CD14-positive monocyte (primary cell): Measurements from ENCODE around the gene GATAD2A. TPM values are rescaled to one million over a fixed set of nuclear protein-coding genes. Genes with fewer than 3 reads are reported as not detected.

Source experiments
- DNase-seq, 3 donors: peaks; one replicate each; pipeline ENCODE4 v3.0.0-alpha.2; 2011 to 2022
- H2AFZ ChIP-seq: 2 replicates; pipeline ENCODE4 v1.6.0; 2012; ENCODE audit warnings: mild to moderate bottlenecking, low read depth, low read length, inconsistent platforms; ENCODE audit not compliant: insufficient read depth, poor library complexity, severe bottlenecking
- H3K27ac ChIP-seq, 2 donors: 1 replicate in 1 of 2; 2 replicates in 1 of 2; pipeline ENCODE4 v1.5.1; 2012 to 2013; ENCODE audit warnings: low read length in 2 of 2, control low read depth in 1 of 2, inconsistent platforms in 1 of 2, low read depth in 1 of 2, mild to moderate bottlenecking in 1 of 2
- H3K27me3 ChIP-seq, 2 donors: one replicate each; pipeline versions ENCODE4 v1.6.0 to v1.6.1; 2011 to 2013; ENCODE audit warnings: low read length in 2 of 2; ENCODE audit not compliant: control insufficient read depth in 2 of 2, insufficient read depth in 2 of 2
- H3K36me3 ChIP-seq, 2 donors: replicated peaks in 1 of 2; 1 replicate in 1 of 2; 2 replicates in 1 of 2; pipeline versions ENCODE4 v1.5.1 to v1.6.1; 2012 to 2013; ENCODE audit warnings: low read length in 2 of 2, control low read depth in 1 of 2, inconsistent platforms in 1 of 2, mild to moderate bottlenecking in 1 of 2; ENCODE audit not compliant: insufficient read depth in 2 of 2, control insufficient read depth in 1 of 2
- H3K4me1 ChIP-seq, 2 donors: 1 replicate in 1 of 2; 2 replicates in 1 of 2; pipeline versions ENCODE4 v1.5.1 to v1.6.1; 2012 to 2013; ENCODE audit warnings: low read length in 2 of 2, control low read depth in 1 of 2, inconsistent platforms in 1 of 2, mild to moderate bottlenecking in 1 of 2, moderate library complexity in 1 of 2; ENCODE audit not compliant: insufficient read depth in 2 of 2, control insufficient read depth in 1 of 2
- H3K4me2 ChIP-seq: replicated peaks from 2 replicates; pipeline ENCODE3; 2012; ENCODE audit warnings: low read length, moderate library complexity, mild to moderate bottlenecking; ENCODE audit not compliant: poor library complexity, severe bottlenecking; ENCODE audit errors: extremely low read depth
- H3K4me3 ChIP-seq, 3 experiments: fragments of 200-600 bp in 1 of 3; sonication (generic) in 1 of 3; replicated peaks in 1 of 3; 1 replicate in 2 of 3; 2 replicates in 1 of 3; pipeline ENCODE4 v1.5.1; 2011 to 2013; ENCODE audit warnings: low read length in 3 of 3, mild to moderate bottlenecking in 3 of 3, control low read depth in 2 of 3, low read depth in 2 of 3, inconsistent platforms in 1 of 3, moderate library complexity in 1 of 3
- H3K79me2 ChIP-seq: 2 replicates; pipeline ENCODE4 v1.6.0; 2012; ENCODE audit warnings: mild to moderate bottlenecking, control low read depth, inconsistent platforms, low read length, moderate library complexity; ENCODE audit not compliant: insufficient read depth
- H3K9ac ChIP-seq: 2 replicates; pipeline ENCODE4 v1.6.0; 2017; ENCODE audit warnings: low read length, mild to moderate bottlenecking; ENCODE audit not compliant: insufficient read depth, poor library complexity, severe bottlenecking
- H3K9me3 ChIP-seq, 2 donors: replicated peaks in 1 of 2; 1 replicate in 1 of 2; 2 replicates in 1 of 2; pipeline versions ENCODE4 v1.5.1 to v1.6.1; 2012 to 2013; ENCODE audit warnings: low read length in 2 of 2, control low read depth in 1 of 2; ENCODE audit not compliant: control insufficient read depth in 1 of 2, insufficient read depth in 1 of 2
- H4K20me1 ChIP-seq: 2 replicates; pipeline ENCODE4 v1.6.0; 2012; ENCODE audit warnings: mild to moderate bottlenecking, low read length, control low read depth, moderate library complexity; ENCODE audit not compliant: insufficient read depth
- H3K27ac Mint-ChIP-seq, 7 donors: one replicate each; pipeline ENCODE4 v1.8.0; 2020; ENCODE audit warnings: mild to moderate bottlenecking in 7 of 7, mixed read lengths in 7 of 7, moderate library complexity in 6 of 7, inconsistent platforms in 2 of 7
- H3K27me3 Mint-ChIP-seq, 3 donors: one replicate each; pipeline ENCODE4 v1.8.0; 2021 to 2022; ENCODE audit warnings: low read depth in 3 of 3, mild to moderate bottlenecking in 3 of 3, mixed read lengths in 3 of 3, moderate library complexity in 3 of 3, inconsistent platforms in 1 of 3
- H3K36me3 Mint-ChIP-seq, 2 donors: one replicate each; pipeline ENCODE4 v1.8.0; 2020; ENCODE audit warnings: mixed read lengths in 2 of 2, inconsistent platforms in 1 of 2, mild to moderate bottlenecking in 1 of 2
- H3K4me1 Mint-ChIP-seq: one replicate; pipeline ENCODE4 v1.8.0; 2020; ENCODE audit warnings: mild to moderate bottlenecking, mixed read lengths
- H3K4me3 Mint-ChIP-seq, 2 donors: one replicate each; pipeline ENCODE4 v1.8.0; 2020; ENCODE audit warnings: mild to moderate bottlenecking in 2 of 2, mixed read lengths in 2 of 2, moderate library complexity in 1 of 2
- H3K9me3 Mint-ChIP-seq, 7 donors: one replicate each; pipeline ENCODE4 v1.8.0; 2020 to 2022; ENCODE audit warnings: mixed read lengths in 7 of 7, mild to moderate bottlenecking in 6 of 7, moderate library complexity in 6 of 7, inconsistent platforms in 2 of 7
- CTCF ChIP-seq: fragments of 200-600 bp; IDR thresholded peaks from one replicate; pipeline ENCODE4 v1.8.0; 2022; ENCODE audit warnings: antibody characterized with exemption, mild to moderate bottlenecking
- WGBS: methylation state at CpG from one replicate; pipeline ENCODE4 v1.1.5; 2013; ENCODE audit warnings: missing lambda C conversion rate; ENCODE audit not compliant: insufficient coverage; 5-methylcytosine and 5-hydroxymethylcytosine counted together
- intact Hi-C, 2 donors: fragments of 100-400 bp; cut with micrococcal nuclease; formaldehyde crosslinking; loops; one replicate each; pipeline versions ENCODE4 v1.15.0 to v1.15.1; 2023
- polyA plus RNA-seq, 3 donors: library from polyadenylated mRNA; depleted of rRNA in 1 of 3; unstranded in 2 of 3; stranded (reverse) in 1 of 3; fragments of 300-500 nt in 2 of 3; fragments of >200 nt in 1 of 3; fragmentation: Illumina TruSeq in 2 of 3; gene quantifications; 1 replicate in 2 of 3; 2 replicates in 1 of 3; pipeline ENCODE4 v1.2.3, GENCODE V29; 2012 to 2021

The GATAD2A gene
- polyA plus RNA-seq, 3 donors: 8.0 to 35.9 (median 8.7) TPM

GRCh38 chr19:19491321-19492025, 86.0 kb downstream of the GATAD2A start:
- H3K4me1 Mint-ChIP-seq: peaks cover 37% of the 10 kb centered on the region
- Histone ChIP-seq H3K36me3 (peaks cover 45 to 62% of the 10 kb centered on the region in 2 donors), H3K4me2 (no peak overlapping the region)

More at GRCh38 chr19:19491321-19492025, 86.0 kb downstream of the GATAD2A start:
- Mint-ChIP-seq H3K4me3 (no peak overlapping the region), H3K27ac (peak overlapping the region in 5 of 7 donors; percentile 48 to 63 (median 50)), H3K9me3 (no peaks in the 10 kb centered on the region), H3K27me3 (peaks cover 0 to 2% (median 1%) of the 10 kb centered on the region in 3 donors), H3K36me3 (peaks cover 42 to 66% of the 10 kb centered on the region in 2 donors)
- TF ChIP-seq CTCF: no peak
- Histone ChIP-seq H3K27ac (no peak overlapping the region), H3K79me2 (peaks cover 60% of the 10 kb centered on the region), H4K20me1 (peaks cover 46% of the 10 kb centered on the region), H3K9ac (no peak overlapping the region), H3K9me3 (no peaks in the 10 kb centered on the region), H3K27me3 (no peaks in the 10 kb centered on the region), H2AFZ (no peak overlapping the region), H3K4me3 (no peak overlapping the region), H3K4me1 (peaks cover 23 to 32% of the 10 kb centered on the region in 2 donors)
- DNase-seq: no peak
- intact Hi-C loops: loop anchor here in 1 of 2 donors (2.0 to 5.0 kb wide), 2 partner anchors 125 to 344 kb away; no protein-coding TSS in a partner anchor
- whole genome bisulfite sequencing: 95% methylated on average over 14 of the region's 15 CpGs
